ENCODE results near the gene SERHL2. TPM values are rescaled to one million over a fixed set of nuclear protein-coding genes. Genes with fewer than 3 reads are reported as not detected.

Gene SERHL2
- total and polyA plus RNA-seq, 12 donors = 1.1 to 11.6 (median 5.6) TPM

DNA sequence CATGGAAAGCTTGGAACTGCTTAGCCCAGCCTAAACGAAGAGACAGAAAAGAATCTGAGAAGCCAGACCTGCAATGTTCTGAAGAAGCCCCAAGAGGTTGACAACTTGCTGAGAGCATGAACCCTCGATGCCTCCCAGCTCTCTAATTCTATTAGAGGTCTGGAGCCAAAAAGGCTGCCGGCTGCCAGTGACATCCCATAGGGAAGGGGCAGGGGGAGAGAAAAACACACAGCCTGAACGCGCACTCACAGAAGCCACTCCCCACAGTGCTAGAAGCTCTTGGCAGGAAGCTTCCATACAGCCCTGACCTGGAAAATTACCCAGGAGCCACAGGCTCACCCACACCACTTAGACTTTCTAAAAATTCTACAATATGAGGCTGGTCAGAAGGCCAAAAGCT is 42.6 kb downstream of the SERHL2 start:
- Histone ChIP-seq H3K27me3 (no peaks in the 10 kb centered on the region), H3K4me3 (no peak overlapping the region), H3K4me1 (replicated peaks in 1 of 2) (peaks cover 16 to 21% of the 10 kb centered on the region in 2 donors), H3K27ac (peak overlapping the region; percentile 35 to 83 (median 74)), H3K9me3 (replicated peaks in 1 of 3) (no peaks in the 10 kb centered on the region), H3K36me3 (replicated peaks in 1 of 2) (peaks cover 0 to 99% of the 10 kb centered on the region in 2 donors)
- TF ChIP-seq CTCF (IDR thresholded peaks at IDR 0.05) = no peak
- TF ChIP-seq POLR2A (IDR thresholded peaks at IDR 0.05) = no peak
- DNase-seq = peak; percentile 70 to 88 (median 82)
- 24 to 41% (median 26%) methylated on average over 5 of the region's 5 CpGs for WGBS, 4 donors
- intact Hi-C loops (cut with DNase I) = no loop called here

DNA sequence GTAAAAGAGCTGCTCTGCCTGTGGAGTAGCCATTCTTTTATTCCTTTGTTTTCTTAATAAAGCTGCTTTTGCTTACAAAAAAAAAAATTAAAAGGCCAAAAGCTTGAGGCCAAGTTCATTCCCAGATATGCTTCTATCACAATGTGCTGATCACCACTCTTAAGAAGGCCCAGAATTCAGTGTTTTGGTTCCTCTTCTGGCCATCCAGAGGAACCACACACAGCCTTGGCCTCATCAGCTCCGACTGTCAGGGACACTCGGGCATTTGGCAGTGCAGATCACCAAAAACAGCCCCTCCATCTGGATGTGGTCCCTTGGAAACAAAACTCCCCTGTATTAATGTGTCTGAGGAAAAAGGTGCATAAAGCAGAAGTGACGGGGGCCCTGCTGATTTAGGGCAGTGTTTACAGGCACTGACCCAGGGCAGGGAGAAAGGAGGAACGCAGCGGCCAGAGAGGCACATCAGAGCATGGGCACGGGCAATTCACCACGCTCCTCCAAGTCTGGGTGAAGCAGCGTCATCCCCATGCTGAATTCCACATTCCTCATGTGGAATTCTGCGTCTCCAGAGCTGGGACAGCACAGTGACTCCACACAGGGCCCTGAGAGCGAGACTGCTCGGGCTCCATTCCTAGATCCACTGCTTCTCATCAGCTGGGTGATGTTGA is 43.2 kb downstream of the SERHL2 start:
- Histone ChIP-seq H3K27ac (peak overlapping the region; percentile 35 to 83 (median 74)), H3K4me3 (no peak overlapping the region), H3K36me3 (replicated peaks in 1 of 2) (peaks cover 0 to 99% of the 10 kb centered on the region in 2 donors), H3K27me3 (no peaks in the 10 kb centered on the region), H3K4me1 (replicated peaks in 1 of 2) (peaks cover 16 to 23% of the 10 kb centered on the region in 2 donors), H3K9me3 (replicated peaks in 1 of 3) (no peaks in the 10 kb centered on the region)
- TF ChIP-seq CTCF (IDR thresholded peaks at IDR 0.05) = peak in 3 of 6 experiments; percentile 19 to 25 (median 22)
- no peak for TF ChIP-seq POLR2A (IDR thresholded peaks at IDR 0.05)
- 67 to 77% (median 72%) methylated on average over 6 to 11 of the region's 11 CpGs for WGBS, 4 donors
- intact Hi-C loops (cut with DNase I) = no loop called here
- DNase-seq = no peak

- Histone ChIP-seq H3K27ac (peak overlapping the region in 2 of 5 donors; percentile 17 to 56), H3K9me3 (replicated peaks in 1 of 3) (no peaks in the 10 kb centered on the region), H3K4me3 (no peak overlapping the region), H3K36me3 (replicated peaks in 1 of 2) (peaks cover 0 to 57% of the 10 kb centered on the region in 2 donors), H3K27me3 (no peaks in the 10 kb centered on the region), H3K4me1 (replicated peaks in 1 of 2) (peaks cover 13 to 38% of the 10 kb centered on the region in 2 donors)
- 65 to 70% (median 67%) methylated on average over 6 of the region's 6 CpGs for WGBS, 4 donors
- peak in 2 of 7 donors; percentile 37 to 56 for DNase-seq
- intact Hi-C loops (cut with DNase I) = no loop called here
- no peak for TF ChIP-seq POLR2A (IDR thresholded peaks at IDR 0.05)
- TF ChIP-seq CTCF (IDR thresholded peaks at IDR 0.05) = no peak
Observed at GRCh38 chr22:42601879-42602465, 48.2 kb downstream of the SERHL2 start.

DNA sequence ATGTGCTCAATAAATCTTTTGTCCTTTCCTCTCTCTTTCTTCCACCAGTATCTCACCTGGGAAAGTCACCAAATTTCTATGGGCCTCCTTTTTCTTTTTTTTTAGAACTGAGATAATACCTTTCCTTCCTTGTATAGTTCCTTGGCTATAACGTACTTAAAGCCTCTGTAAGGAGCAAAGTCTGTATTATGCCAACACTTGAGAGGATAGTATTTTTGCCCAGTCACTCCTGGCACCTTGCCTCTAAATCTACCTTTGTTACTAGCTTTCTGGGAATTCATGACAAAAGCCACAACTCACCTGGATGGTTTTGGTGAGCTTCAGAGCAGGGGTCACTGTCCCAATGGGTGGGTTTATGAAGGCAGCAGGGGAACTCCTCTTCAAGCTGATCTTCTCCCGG is 48.7 kb downstream of the SERHL2 start:
- Histone ChIP-seq H3K27ac (peak overlapping the region in 2 of 5 donors; percentile 17 to 56), H3K4me3 (no peak overlapping the region), H3K9me3 (replicated peaks in 1 of 3) (no peaks in the 10 kb centered on the region), H3K36me3 (replicated peaks in 1 of 2) (peaks cover 0 to 52% of the 10 kb centered on the region in 2 donors), H3K27me3 (no peaks in the 10 kb centered on the region), H3K4me1 (replicated peaks in 1 of 2) (peaks cover 8 to 35% of the 10 kb centered on the region in 2 donors)
- no peak for DNase-seq
- TF ChIP-seq POLR2A (IDR thresholded peaks at IDR 0.05) (no peak), CTCF (IDR thresholded peaks at IDR 0.05) (no peak)
- 64 to 79% (median 76%) methylated on average over 2 of the region's 2 CpGs for WGBS, 4 donors
- intact Hi-C loops (cut with DNase I) = no loop called here
